Liver (tissue), 3 donors: ENCODE measurements around the gene ZNF846.

Source experiments
- SP1 ChIP-seq: IDR thresholded peaks from 2 replicates; pipeline ENCODE4 v1.6.1; 2018; ENCODE audit warnings: antibody characterized with exemption, mild to moderate bottlenecking
- TF ChIP-seq, protein P1 (sequence below): fragments of 150-350 bp; IDR thresholded peaks from 2 replicates; pipeline ENCODE4 v1.5.1; 2017; ENCODE audit warnings: improper control_type of control experiment, low read depth, low read length; ENCODE audit not compliant: missing input control
- TF ChIP-seq, protein P2 (sequence below): IDR thresholded peaks from 2 replicates; pipeline ENCODE4 v1.6.1; 2016; ENCODE audit warnings: antibody characterized with exemption
- donor health status: healthy.
- donor health status: healthy.

DNA sequence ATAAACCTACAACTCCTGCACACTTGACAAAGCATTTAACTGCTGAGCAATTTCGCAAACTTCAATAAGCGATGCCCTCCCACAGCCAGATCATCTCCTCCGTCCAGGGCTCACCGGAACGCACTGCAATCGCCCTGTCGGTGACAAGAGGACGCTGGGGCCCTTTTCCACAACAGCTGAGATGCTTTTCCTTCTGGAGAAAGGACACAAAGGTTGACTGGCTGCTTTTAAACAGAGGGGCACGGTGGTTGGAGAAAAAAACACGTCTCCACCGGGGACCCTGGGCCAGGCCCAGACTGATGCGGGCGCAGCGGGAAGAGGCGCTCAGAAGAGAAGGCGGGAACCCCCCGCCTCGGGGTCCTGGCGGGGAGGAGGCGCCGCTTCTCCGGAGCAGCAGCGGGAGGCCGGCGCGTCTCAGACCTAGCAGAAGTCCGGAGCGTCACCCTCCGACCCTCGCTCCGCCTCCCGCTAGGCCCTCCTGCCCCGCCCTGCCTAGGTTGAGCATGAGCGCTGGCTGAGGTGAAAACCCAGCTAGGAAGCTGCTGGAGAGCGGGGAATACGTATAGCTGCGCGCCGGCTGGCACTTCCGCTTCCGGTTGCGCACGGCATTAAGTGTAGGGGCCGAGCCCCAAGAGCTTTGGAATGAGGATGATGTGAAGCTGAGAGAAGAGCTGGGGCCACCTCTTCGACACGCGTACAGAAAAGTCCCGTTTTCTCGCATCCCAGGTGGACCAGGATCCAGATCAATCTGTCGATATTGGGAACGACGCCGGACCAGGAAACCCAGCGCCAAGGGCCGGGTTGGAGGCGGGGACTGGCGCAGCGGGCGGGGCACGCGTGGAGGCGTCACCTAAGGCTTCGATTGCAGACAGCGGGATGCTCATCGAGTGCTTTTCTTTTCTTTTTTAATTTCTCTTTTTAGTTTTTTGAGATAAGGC is at the start of gene ZNF846:
- TF ChIP-seq, protein P1, sequence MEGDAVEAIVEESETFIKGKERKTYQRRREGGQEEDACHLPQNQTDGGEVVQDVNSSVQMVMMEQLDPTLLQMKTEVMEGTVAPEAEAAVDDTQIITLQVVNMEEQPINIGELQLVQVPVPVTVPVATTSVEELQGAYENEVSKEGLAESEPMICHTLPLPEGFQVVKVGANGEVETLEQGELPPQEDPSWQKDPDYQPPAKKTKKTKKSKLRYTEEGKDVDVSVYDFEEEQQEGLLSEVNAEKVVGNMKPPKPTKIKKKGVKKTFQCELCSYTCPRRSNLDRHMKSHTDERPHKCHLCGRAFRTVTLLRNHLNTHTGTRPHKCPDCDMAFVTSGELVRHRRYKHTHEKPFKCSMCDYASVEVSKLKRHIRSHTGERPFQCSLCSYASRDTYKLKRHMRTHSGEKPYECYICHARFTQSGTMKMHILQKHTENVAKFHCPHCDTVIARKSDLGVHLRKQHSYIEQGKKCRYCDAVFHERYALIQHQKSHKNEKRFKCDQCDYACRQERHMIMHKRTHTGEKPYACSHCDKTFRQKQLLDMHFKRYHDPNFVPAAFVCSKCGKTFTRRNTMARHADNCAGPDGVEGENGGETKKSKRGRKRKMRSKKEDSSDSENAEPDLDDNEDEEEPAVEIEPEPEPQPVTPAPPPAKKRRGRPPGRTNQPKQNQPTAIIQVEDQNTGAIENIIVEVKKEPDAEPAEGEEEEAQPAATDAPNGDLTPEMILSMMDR: no peak
- TF ChIP-seq, protein P2, sequence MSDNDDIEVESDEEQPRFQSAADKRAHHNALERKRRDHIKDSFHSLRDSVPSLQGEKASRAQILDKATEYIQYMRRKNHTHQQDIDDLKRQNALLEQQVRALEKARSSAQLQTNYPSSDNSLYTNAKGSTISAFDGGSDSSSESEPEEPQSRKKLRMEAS: peak; percentile 85
- TF ChIP-seq SP1: peak; percentile 68
